Smooth muscle cell (in vitro differentiated cells): ENCODE data around the gene TNRC6C. TPM values are rescaled to one million over a fixed set of nuclear protein-coding genes. Genes with fewer than 3 reads are reported as not detected.
"Not testable (repeated sequence)": the region's sequence is repeated elsewhere in the genome, so short reads cannot be mapped to it uniquely, and the experiment has no call there.

ENCODE experiments used
- DNase-seq: peaks from one replicate; lab custom pipeline; 2025; ENCODE audit not compliant: unreplicated experiment; lab: John Stamatoyannopoulos, UW
- H2AFZ ChIP-seq: fragments of 200-600 bp; sonication (generic); 2 replicates; pipeline ENCODE4 v1.6.0; 2016; ENCODE audit warnings: antibody characterized with exemption, low read depth, mild to moderate bottlenecking
- H3F3A ChIP-seq: fragments of 200-600 bp; sonication (generic); 2 replicates; pipeline ENCODE4 v1.6.0; 2017; ENCODE audit warnings: antibody characterized with exemption, low read depth
- H3K27ac ChIP-seq: fragments of 200-600 bp; sonication (generic); 2 replicates; pipeline ENCODE4 v1.5.1; 2016; ENCODE audit warnings: low read depth, mild to moderate bottlenecking
- H3K27me3 ChIP-seq: fragments of 200-600 bp; sonication (generic); 2 replicates; pipeline ENCODE4 v1.6.1; 2016; ENCODE audit warnings: low read depth, mild to moderate bottlenecking
- H3K36me3 ChIP-seq: fragments of 200-600 bp; sonication (generic); 2 replicates; pipeline ENCODE4 v1.5.1; 2016; ENCODE audit warnings: low read depth
- H3K4me1 ChIP-seq: fragments of 200-600 bp; sonication (generic); 2 replicates; pipeline ENCODE4 v1.5.1; 2016; ENCODE audit warnings: low read depth
- H3K4me2 ChIP-seq: fragments of 200-600 bp; sonication (generic); 2 replicates; pipeline ENCODE4 v1.6.0; 2016; ENCODE audit warnings: mild to moderate bottlenecking
- H3K4me3 ChIP-seq: fragments of 200-600 bp; sonication (generic); 2 replicates; pipeline ENCODE4 v1.5.1; 2016; ENCODE audit warnings: mild to moderate bottlenecking
- H3K79me2 ChIP-seq: fragments of 200-600 bp; sonication (generic); 2 replicates; pipeline ENCODE4 v1.6.0; 2016; ENCODE audit warnings: low read depth, mild to moderate bottlenecking
- H3K9ac ChIP-seq: fragments of 200-600 bp; sonication (generic); 2 replicates; pipeline ENCODE4 v1.6.0; 2016; ENCODE audit warnings: low read depth
- H3K9me3 ChIP-seq: fragments of 200-600 bp; sonication (generic); replicated peaks from 2 replicates; pipeline ENCODE4 v1.5.1; 2016; ENCODE audit warnings: low read depth
- H4K20me1 ChIP-seq: fragments of 200-600 bp; sonication (generic); 2 replicates; pipeline ENCODE4 v1.6.0; 2016; ENCODE audit warnings: low read depth
- WGBS: methylation state at CpG from one replicate; pipeline ENCODE4 v1.1.7; 2016; ENCODE audit warnings: low lambda C conversion rate; 5-methylcytosine and 5-hydroxymethylcytosine counted together
- polyA plus RNA-seq: library from polyadenylated mRNA; unstranded; fragments of >200 nt; fragmentation: Nextera tagmentation; extraction: Ambion mirVana; gene quantifications from 2 replicates; pipeline ENCODE4 v1.2.1, GENCODE V29; 2016
- total RNA-seq: library from RNA; depleted of rRNA; stranded (reverse); fragments of >200 nt; gene quantifications from 2 replicates; pipeline ENCODE4 v1.2.3, GENCODE V29; 2014
- TF ChIP-seq, protein P1 (sequence below): fragments of 200-600 bp; sonication (generic); IDR thresholded peaks from 2 replicates; pipeline ENCODE4 v1.5.1; 2017; ENCODE audit warnings: borderline replicate concordance, mild to moderate bottlenecking, antibody characterized with exemption; ENCODE audit not compliant: insufficient read depth, poor library complexity, severe bottlenecking

The TNRC6C gene
- total and polyA plus RNA-seq, 2 experiments from 2014 or later, result 2.4 to 3.9 TPM

- peaks cover 13% of the 10 kb centered on the region for H3K36me3 ChIP-seq
- H3K27me3 ChIP-seq, result no peaks in the 10 kb centered on the region
- no peak for DNase-seq
- H3K27ac ChIP-seq, result no peak overlapping the region
- H2AFZ ChIP-seq, result no peak overlapping the region
- H3K9ac ChIP-seq, result no peak overlapping the region
- no peak overlapping the region for H3K4me3 ChIP-seq
- H4K20me1 ChIP-seq, result no peaks in the 10 kb centered on the region
- 92% methylated on average over 6 of the region's 6 CpGs for WGBS
- no peaks in the 10 kb centered on the region for H3K4me1 ChIP-seq
- H3K9me3 ChIP-seq, result no peaks in the 10 kb centered on the region
- no peaks in the 10 kb centered on the region for H3K79me2 ChIP-seq
- H3K4me2 ChIP-seq, result no peak overlapping the region
- TF ChIP-seq, protein P1, sequence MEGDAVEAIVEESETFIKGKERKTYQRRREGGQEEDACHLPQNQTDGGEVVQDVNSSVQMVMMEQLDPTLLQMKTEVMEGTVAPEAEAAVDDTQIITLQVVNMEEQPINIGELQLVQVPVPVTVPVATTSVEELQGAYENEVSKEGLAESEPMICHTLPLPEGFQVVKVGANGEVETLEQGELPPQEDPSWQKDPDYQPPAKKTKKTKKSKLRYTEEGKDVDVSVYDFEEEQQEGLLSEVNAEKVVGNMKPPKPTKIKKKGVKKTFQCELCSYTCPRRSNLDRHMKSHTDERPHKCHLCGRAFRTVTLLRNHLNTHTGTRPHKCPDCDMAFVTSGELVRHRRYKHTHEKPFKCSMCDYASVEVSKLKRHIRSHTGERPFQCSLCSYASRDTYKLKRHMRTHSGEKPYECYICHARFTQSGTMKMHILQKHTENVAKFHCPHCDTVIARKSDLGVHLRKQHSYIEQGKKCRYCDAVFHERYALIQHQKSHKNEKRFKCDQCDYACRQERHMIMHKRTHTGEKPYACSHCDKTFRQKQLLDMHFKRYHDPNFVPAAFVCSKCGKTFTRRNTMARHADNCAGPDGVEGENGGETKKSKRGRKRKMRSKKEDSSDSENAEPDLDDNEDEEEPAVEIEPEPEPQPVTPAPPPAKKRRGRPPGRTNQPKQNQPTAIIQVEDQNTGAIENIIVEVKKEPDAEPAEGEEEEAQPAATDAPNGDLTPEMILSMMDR, result no peak
- no peaks in the 10 kb centered on the region for H3F3A ChIP-seq
Observed at GRCh38 chr17:78079253-78079652, 120.8 kb downstream of the TNRC6C start.

GRCh38 chr17:78081551-78081950, 123.0 kb downstream of the TNRC6C start:
- H3K27ac ChIP-seq, result no peak overlapping the region
- no peaks in the 10 kb centered on the region for H3K4me1 ChIP-seq
- WGBS, result 94% methylated on average over 3 of the region's 3 CpGs
- H4K20me1 ChIP-seq, result no peaks in the 10 kb centered on the region
- no peak overlapping the region for H3K9ac ChIP-seq
- no peaks in the 10 kb centered on the region for H3K79me2 ChIP-seq
- no peaks in the 10 kb centered on the region for H3K9me3 ChIP-seq
- H3F3A ChIP-seq, result no peaks in the 10 kb centered on the region
- TF ChIP-seq, protein P1, result no peak
- H3K4me3 ChIP-seq, result no peak overlapping the region
- H3K27me3 ChIP-seq, result no peaks in the 10 kb centered on the region
- H3K4me2 ChIP-seq, result no peak overlapping the region
- no peak for DNase-seq
- no peak overlapping the region for H2AFZ ChIP-seq
- no peaks in the 10 kb centered on the region for H3K36me3 ChIP-seq

DNA sequence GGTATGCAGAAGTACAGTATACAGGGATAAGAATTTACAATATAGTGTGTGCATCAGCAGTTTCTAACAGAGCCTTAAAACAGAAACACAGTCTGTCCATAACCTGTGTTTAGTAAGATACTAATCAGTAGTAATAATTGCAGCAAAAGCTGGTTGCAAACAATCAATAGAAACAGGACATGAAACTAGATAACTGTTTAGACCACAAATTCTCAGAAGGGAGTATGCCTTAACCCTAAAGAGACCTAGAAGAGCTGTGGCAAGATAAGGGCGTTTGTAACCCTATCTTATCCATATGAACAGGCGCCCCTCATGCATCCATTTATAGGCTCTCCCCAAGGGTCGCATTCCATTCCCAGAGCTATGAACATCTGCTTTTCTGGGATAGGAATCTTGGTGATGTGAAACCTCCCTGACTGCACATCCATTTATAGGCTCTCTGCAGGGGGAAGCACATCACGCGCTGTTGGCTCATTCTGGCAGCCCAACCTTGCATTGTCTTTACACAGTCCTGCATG, 123.9 kb downstream of the TNRC6C start:
- H3K79me2 ChIP-seq, H3K27ac ChIP-seq, H3K4me1 ChIP-seq, H3K4me3 ChIP-seq, H4K20me1 ChIP-seq, H2AFZ ChIP-seq, DNase-seq, H3K9me3 ChIP-seq, H3K27me3 ChIP-seq, H3K9ac ChIP-seq, H3F3A ChIP-seq, H3K4me2 ChIP-seq, H3K36me3 ChIP-seq: not testable (repeated sequence)
- 73% methylated on average over 5 of the region's 5 CpGs for WGBS

DNA sequence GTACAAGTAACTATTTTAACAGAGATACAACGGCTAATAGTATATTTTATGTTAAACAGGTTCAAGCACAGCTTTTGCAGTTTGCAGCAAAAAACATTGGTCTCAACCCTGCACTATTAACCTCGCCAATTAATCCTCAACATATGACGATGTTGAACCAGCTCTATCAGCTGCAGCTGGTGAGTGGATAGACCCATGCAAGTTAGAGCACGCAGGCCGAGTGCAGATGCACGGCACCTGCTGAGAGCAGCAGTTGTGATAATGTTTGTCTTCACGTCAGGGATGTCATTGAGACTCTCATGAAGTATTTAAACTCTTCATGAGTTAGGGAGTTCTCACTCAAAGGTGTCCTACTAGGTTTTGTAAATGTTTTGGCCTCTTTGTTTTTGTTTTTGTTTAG, 124.5 kb downstream of the TNRC6C start:
- TF ChIP-seq, protein P1, result no peak
- Histone ChIP-seq H3F3A (no peaks in the 10 kb centered on the region), H3K9ac (no peak overlapping the region), H3K4me2 (no peak overlapping the region), H2AFZ (no peak overlapping the region), H3K27me3 (no peaks in the 10 kb centered on the region), H3K9me3 (no peaks in the 10 kb centered on the region), H3K79me2 (no peaks in the 10 kb centered on the region), H3K27ac (no peak overlapping the region), H3K4me1 (no peaks in the 10 kb centered on the region), H3K36me3 (no peaks in the 10 kb centered on the region), H4K20me1 (no peaks in the 10 kb centered on the region), H3K4me3 (no peak overlapping the region)
- no peak for DNase-seq
- 92% methylated on average over 7 of the region's 7 CpGs for WGBS
